ENCODE data around the gene PPP1R9B.

The PPP1R9B gene

DNA sequence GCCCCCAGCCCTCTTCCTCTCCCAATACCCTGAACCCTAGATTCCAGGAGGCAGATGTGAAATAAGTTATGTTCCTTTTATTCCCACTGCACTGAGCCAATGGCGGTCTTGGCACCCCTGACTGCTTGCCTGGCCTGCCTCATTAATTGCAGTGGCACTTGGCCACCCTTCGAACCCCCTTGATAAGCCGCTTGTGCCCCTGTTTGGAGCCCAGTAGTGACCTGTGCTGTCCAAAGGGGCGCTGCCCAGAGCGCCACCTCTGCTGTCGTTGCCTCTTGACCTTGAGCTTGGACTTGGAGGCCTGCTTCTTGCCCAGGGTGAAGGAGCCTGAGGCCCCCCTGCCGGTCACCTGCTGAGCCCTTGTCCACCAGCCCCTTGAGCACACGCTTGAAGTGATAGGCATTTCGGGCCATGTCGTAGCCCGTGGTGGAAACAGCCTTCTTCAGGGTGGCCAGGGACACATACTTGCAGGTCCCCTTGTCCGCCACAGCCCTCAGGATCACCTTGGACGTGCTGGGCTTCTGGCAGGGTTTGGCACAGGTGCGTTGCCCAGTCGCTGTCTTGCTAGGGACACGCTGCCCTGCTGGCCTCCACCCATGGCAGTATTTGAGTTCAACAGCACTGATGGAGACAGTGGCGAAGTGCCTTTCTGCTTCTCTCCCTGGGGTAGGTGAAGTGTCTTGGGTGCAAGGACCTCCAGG is 21.0 kb upstream of the PPP1R9B start:
- TF ChIP-seq ARNTL (CRISPR knock-in tag; IDR thresholded peaks at IDR 0.05; ENCODE audit: borderline replicate concordance, low read depth) (no peak), ZFP30 (CRISPR knock-in tag; IDR thresholded peaks at IDR 0.05) (no peak), TCF4 (CRISPR knock-in tag; IDR thresholded peaks at IDR 0.05; ENCODE audit: borderline replicate concordance) (no peak), TOX (CRISPR knock-in tag; IDR thresholded peaks at IDR 0.05; ENCODE audit: borderline replicate concordance) (no peak), RARB (CRISPR knock-in tag; IDR thresholded peaks at IDR 0.05) (no peak), ZC3H10 (CRISPR knock-in tag; IDR thresholded peaks at IDR 0.05) (no peak), ZNF8 (CRISPR knock-in tag; IDR thresholded peaks at IDR 0.05) (no peak), SNAI2 (CRISPR knock-in tag; IDR thresholded peaks at IDR 0.05) (no peak), ISL1 (CRISPR knock-in tag; IDR thresholded peaks at IDR 0.05) (no peak), ESRRG (CRISPR knock-in tag; IDR thresholded peaks at IDR 0.05) (no peak), PPARA (CRISPR knock-in tag; IDR thresholded peaks at IDR 0.05; ENCODE audit: borderline replicate concordance) (no peak), ZFP3 (CRISPR knock-in tag; IDR thresholded peaks at IDR 0.05) (no peak), ZNF70 (CRISPR knock-in tag; IDR thresholded peaks at IDR 0.05) (no peak), ZNF565 (CRISPR knock-in tag; conservative IDR thresholded peaks at IDR 0.05; ENCODE audit: low read depth) (no peak)
- TF ChIP-seq, protein P1, sequence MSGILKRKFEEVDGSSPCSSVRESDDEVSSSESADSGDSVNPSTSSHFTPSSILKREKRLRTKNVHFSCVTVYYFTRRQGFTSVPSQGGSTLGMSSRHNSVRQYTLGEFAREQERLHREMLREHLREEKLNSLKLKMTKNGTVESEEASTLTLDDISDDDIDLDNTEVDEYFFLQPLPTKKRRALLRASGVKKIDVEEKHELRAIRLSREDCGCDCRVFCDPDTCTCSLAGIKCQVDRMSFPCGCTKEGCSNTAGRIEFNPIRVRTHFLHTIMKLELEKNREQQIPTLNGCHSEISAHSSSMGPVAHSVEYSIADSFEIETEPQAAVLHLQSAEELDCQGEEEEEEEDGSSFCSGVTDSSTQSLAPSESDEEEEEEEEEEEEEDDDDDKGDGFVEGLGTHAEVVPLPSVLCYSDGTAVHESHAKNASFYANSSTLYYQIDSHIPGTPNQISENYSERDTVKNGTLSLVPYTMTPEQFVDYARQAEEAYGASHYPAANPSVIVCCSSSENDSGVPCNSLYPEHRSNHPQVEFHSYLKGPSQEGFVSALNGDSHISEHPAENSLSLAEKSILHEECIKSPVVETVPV (CRISPR knock-in tag; IDR thresholded peaks at IDR 0.05) = no peak
- TF ChIP-seq, protein P2, sequence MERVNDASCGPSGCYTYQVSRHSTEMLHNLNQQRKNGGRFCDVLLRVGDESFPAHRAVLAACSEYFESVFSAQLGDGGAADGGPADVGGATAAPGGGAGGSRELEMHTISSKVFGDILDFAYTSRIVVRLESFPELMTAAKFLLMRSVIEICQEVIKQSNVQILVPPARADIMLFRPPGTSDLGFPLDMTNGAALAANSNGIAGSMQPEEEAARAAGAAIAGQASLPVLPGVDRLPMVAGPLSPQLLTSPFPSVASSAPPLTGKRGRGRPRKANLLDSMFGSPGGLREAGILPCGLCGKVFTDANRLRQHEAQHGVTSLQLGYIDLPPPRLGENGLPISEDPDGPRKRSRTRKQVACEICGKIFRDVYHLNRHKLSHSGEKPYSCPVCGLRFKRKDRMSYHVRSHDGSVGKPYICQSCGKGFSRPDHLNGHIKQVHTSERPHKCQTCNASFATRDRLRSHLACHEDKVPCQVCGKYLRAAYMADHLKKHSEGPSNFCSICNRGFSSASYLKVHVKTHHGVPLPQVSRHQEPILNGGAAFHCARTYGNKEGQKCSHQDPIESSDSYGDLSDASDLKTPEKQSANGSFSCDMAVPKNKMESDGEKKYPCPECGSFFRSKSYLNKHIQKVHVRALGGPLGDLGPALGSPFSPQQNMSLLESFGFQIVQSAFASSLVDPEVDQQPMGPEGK (CRISPR knock-in tag; IDR thresholded peaks at IDR 0.05; ENCODE audit: borderline replicate concordance) = no peak
- TF ChIP-seq, protein P3, sequence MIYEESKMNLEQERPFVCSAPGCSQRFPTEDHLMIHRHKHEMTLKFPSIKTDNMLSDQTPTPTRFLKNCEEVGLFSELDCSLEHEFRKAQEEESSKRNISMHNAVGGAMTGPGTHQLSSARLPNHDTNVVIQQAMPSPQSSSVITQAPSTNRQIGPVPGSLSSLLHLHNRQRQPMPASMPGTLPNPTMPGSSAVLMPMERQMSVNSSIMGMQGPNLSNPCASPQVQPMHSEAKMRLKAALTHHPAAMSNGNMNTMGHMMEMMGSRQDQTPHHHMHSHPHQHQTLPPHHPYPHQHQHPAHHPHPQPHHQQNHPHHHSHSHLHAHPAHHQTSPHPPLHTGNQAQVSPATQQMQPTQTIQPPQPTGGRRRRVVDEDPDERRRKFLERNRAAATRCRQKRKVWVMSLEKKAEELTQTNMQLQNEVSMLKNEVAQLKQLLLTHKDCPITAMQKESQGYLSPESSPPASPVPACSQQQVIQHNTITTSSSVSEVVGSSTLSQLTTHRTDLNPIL (CRISPR knock-in tag; IDR thresholded peaks at IDR 0.05; ENCODE audit: low read depth) = no peak
- TF ChIP-seq, protein P4, sequence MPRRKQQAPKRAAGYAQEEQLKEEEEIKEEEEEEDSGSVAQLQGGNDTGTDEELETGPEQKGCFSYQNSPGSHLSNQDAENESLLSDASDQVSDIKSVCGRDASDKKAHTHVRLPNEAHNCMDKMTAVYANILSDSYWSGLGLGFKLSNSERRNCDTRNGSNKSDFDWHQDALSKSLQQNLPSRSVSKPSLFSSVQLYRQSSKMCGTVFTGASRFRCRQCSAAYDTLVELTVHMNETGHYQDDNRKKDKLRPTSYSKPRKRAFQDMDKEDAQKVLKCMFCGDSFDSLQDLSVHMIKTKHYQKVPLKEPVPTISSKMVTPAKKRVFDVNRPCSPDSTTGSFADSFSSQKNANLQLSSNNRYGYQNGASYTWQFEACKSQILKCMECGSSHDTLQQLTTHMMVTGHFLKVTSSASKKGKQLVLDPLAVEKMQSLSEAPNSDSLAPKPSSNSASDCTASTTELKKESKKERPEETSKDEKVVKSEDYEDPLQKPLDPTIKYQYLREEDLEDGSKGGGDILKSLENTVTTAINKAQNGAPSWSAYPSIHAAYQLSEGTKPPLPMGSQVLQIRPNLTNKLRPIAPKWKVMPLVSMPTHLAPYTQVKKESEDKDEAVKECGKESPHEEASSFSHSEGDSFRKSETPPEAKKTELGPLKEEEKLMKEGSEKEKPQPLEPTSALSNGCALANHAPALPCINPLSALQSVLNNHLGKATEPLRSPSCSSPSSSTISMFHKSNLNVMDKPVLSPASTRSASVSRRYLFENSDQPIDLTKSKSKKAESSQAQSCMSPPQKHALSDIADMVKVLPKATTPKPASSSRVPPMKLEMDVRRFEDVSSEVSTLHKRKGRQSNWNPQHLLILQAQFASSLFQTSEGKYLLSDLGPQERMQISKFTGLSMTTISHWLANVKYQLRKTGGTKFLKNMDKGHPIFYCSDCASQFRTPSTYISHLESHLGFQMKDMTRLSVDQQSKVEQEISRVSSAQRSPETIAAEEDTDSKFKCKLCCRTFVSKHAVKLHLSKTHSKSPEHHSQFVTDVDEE (CRISPR knock-in tag; IDR thresholded peaks at IDR 0.05) = no peak
- TF ChIP-seq, protein P5, sequence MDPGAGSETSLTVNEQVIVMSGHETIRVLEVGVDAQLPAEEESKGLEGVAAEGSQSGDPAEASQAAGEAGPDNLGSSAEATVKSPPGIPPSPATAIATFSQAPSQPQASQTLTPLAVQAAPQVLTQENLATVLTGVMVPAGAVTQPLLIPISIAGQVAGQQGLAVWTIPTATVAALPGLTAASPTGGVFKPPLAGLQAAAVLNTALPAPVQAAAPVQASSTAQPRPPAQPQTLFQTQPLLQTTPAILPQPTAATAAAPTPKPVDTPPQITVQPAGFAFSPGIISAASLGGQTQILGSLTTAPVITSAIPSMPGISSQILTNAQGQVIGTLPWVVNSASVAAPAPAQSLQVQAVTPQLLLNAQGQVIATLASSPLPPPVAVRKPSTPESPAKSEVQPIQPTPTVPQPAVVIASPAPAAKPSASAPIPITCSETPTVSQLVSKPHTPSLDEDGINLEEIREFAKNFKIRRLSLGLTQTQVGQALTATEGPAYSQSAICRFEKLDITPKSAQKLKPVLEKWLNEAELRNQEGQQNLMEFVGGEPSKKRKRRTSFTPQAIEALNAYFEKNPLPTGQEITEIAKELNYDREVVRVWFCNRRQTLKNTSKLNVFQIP (CRISPR knock-in tag; IDR thresholded peaks at IDR 0.05; ENCODE audit: borderline replicate concordance, low read depth) = no peak
- no peak for ATAC-seq

DNA sequence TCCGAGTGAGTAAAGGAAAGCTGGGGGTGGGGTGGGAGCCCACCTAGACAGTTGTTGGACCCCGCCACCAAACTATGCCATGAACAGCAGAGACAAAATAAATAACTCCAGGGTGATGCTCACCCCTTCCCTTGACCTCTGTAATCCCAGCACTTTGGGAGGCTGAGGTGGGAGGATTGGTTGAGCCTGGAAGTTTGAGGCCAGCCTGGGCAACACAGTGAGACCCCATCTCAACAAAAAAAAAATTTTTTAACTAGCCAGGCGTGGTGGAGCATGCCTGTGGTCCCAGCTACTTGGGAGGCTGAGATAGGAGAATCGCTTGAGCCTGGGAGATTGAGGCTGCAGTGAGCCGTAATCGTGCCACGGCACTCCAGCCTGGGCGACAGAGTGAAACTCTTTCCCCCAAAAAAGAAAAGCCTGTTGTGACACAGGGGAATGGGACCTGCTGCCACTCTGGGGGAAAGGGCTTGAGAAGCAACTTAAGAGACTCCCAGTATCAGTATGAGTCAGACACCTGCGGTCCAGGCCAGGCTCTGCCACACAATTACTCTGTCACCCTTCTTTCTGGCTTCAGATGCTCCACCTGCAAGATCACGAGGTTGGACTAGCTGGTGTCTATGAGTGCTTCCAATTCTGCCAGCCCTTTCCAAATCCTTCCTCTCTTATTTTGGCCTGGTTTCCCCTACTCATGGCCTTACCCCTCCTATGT is 20.3 kb upstream of the PPP1R9B start:
- ATAC-seq = no peak
- TF ChIP-seq, protein P3 (CRISPR knock-in tag; IDR thresholded peaks at IDR 0.05; ENCODE audit: low read depth) = no peak
- TF ChIP-seq ZFP3 (CRISPR knock-in tag; IDR thresholded peaks at IDR 0.05) = no peak
- no peak for TF ChIP-seq ARNTL (CRISPR knock-in tag; IDR thresholded peaks at IDR 0.05; ENCODE audit: borderline replicate concordance, low read depth)
- TF ChIP-seq, protein P4 (CRISPR knock-in tag; IDR thresholded peaks at IDR 0.05) = no peak
- TF ChIP-seq, protein P5 (CRISPR knock-in tag; IDR thresholded peaks at IDR 0.05; ENCODE audit: borderline replicate concordance, low read depth) = no peak
- no peak for TF ChIP-seq ZNF8 (CRISPR knock-in tag; IDR thresholded peaks at IDR 0.05)
- TF ChIP-seq ZNF565 (CRISPR knock-in tag; conservative IDR thresholded peaks at IDR 0.05; ENCODE audit: low read depth) = no peak
- TF ChIP-seq ZFP30 (CRISPR knock-in tag; IDR thresholded peaks at IDR 0.05) = no peak
- TF ChIP-seq, protein P2 (CRISPR knock-in tag; IDR thresholded peaks at IDR 0.05; ENCODE audit: borderline replicate concordance) = no peak

Measured in SK-N-SH treated with all-trans-retinoic acid at 6 μM for 48 hours (cell line).